GM21447 (cell line): ENCODE results near the gene TRABD2B.
A peak's percentile ranks its signal among the peaks of the same experiment; 100 is the strongest.

Experiments
- ATAC-seq: cut with Tn5 transposase; IDR thresholded peaks from one replicate; pipeline ENCODE4 v1.9.1; 2021; ENCODE audit not compliant: unreplicated experiment

Gene TRABD2B

GRCh38 chr1:47997289-47998200 is at the start of gene TRABD2B:
Gene TRABD2B (minus strand): TSS chr1:47997385.
- peak; percentile 66 for ATAC-seq

GRCh38 chr1:48044311-48044710 is 47.1 kb upstream of the TRABD2B start:
- no peak for ATAC-seq

DNA sequence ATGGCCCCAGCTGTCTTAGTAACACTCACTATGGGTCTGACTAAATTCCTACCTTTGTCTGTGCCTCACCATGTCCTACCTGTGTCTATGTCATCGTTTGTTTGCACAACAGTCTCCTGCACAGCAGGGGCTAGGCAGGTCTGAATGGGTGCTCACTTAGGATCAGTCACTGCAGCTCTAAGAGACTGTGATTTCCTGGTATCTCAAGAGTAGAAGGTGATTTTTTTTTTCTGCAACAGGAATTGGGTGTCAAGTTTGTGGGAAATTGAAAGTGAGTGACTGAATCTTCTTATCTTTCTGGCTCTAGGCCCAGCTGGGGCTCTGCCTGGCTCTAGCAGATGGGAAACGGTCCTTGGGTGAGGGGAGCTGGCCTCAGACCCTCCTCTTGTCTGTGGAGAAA is 46.4 kb upstream of the TRABD2B start:
- ATAC-seq, result no peak

GRCh38 chr1:48040154-48040553 is 43.0 kb upstream of the TRABD2B start:
- no peak for ATAC-seq

DNA sequence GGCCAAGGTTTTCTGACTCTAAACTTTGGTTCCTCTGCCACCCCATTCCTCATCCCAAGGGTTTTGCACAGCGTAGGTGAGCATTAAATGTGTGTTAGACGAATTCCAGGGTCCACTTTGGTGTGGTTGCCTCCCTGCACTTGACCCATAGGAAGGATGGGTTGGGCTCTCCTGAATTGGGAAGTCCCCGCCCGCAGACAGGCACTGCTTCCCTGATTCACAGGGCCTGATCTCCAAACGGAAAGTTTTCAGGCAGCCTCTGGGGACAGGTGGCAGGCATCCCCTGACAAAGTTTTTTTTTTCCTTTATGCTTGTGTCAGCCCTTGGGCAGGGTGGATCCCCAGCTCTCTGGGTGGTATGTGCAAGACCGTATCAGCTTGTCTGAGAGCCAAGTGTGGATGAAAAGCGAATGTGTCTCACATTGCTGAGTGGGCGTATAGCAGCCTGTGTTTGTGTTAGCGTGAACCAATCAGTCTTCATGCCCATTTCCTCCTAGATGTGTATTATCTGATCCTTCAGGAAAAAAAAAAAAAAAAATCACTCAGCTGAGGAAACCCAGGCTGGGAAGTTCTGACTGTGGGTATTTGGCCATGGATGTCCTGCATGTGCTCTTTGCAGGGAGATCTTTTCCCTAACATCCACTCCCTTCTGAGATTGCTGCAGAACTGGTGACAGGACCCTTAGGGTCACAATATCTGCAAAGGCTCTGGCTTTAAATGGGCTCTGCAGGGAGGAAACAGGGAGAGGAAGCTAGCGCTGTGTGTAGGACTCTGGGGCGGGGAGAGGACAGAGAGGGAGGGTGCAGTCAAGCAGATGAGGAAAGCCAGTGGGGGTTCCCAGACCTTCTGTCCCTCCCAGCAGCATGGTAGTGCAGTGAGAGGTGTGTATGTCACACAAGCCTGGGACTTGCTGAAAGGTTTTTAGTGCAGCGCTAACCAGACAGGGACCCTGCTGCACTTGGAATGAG is 42.2 kb upstream of the TRABD2B start:
- ATAC-seq, result no peak

DNA sequence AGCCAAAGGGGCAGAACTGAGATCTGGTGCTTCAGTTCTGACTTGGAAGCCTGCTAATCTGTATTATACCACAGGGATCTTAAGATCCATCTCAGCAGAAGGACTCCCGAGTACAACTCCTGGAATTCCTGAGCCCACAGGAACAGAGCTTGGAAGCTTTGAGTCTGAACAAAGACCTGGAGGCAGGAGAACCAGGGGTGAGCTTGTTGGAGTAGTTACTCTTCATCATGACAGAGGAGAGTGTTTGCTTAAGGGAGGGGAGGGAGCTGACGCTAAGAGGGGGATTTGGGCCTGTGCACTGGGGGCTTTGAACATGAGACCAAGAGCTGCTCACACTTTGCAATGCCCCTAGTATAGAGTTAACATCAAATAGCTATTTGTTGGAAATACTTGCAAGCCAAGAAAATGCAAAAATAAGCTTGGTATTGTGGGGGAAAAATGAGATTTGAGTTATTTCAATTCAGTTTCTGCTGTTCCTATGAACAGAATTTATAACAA is 41.1 kb upstream of the TRABD2B start:
- no peak for ATAC-seq

DNA sequence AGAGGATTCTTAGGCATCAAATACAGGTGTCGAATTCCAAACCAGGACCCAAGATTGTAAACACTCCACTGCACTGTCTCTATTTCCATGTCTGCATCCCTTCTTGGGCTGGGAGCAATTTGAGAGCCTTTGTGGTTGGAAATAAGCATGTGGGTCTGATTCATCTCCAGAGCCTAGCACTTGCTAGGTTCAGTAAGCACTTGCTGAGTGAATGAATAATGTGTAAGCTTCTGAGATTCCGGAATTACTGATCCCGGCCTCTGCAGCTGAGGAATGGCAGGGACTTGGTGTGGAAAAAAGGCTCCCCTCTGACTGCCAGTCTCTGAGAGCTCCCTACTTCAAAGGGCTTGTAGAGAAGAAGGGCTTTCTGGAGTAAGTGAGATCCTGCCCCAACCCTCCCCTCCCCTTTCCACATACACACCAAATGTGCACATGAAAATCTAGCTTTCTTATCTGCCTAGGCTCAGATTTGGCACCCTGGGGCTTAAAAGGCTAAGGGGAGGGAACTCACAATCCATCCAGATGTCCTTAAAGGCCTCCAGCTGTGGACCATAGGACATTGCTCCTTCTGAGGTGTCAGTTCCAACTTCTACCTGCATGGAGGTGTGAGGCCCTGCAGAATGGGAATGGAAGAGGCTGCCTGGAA is 39.6 kb upstream of the TRABD2B start:
- no peak for ATAC-seq

DNA sequence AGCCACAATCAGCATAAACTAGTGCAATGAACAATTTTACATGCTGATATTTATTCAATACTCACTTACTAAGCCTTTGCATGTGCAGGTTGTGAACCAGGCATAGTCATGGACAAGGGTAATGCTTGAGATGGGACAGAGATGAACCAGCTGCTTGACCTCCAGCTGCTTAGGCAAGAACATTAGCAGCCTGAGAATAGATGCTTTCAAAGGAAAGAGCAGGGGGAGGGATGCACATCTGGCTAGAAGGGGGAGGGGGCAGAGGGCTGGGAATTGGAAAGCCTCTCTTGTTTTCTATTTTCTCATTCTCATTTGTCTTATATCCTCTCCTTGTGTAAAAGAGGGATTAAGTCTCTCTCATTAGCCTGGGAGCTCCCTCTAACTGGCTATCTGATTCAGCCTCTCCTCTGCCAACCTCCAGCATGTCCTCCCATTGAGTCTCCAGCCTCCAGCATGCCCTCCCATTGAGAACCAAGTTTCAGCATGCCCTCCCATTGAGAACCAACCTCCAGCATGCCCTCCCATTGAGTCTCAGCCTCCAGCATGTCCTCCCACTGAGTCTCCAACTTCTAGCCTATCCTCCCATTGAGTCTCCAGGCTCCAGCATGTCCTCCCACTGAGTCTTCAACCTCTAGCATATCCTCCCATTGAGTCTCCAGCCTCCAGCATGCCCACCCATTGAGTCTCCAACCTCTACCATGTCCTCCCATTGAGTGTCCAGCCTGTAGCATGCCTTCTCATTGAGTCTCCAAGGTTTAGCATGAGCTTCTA is 38.4 kb upstream of the TRABD2B start:
- ATAC-seq, result no peak

DNA sequence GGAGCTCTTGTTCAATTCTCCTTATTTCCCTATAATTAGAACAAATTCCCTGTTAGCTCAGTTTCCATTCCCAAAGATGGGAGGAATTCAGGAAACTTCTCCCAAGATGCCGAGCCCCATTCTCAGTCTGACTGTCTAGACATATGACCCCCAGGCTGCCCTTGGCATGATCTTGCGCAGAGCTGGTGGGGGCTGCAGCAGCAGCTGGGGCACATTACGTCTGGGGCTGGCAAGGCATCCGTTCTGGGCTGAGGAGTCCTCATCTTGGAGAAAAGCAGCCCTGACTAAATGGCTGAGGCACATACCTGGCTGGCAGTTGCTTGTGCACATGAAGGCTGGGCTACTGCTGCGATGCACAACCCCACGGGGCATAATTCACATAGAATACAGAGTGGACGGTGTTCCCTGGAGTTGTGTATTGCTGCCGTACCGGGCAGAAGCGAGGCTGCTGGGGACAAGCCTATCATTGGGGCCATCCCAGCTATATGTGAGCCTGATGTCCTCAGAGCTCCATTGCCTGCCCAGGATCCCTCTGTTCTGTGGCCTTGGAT is 36.4 kb upstream of the TRABD2B start:
- ATAC-seq, result no peak

- no peak for ATAC-seq
Measured at GRCh38 chr1:48031676-48032075, 34.5 kb upstream of the TRABD2B start.

GRCh38 chr1:48030696-48031365 is 33.6 kb upstream of the TRABD2B start:
- no peak for ATAC-seq

GRCh38 chr1:48030211-48030610 is 33.0 kb upstream of the TRABD2B start:
- no peak for ATAC-seq

GRCh38 chr1:48028218-48029069 is 31.3 kb upstream of the TRABD2B start:
- no peak for ATAC-seq

DNA sequence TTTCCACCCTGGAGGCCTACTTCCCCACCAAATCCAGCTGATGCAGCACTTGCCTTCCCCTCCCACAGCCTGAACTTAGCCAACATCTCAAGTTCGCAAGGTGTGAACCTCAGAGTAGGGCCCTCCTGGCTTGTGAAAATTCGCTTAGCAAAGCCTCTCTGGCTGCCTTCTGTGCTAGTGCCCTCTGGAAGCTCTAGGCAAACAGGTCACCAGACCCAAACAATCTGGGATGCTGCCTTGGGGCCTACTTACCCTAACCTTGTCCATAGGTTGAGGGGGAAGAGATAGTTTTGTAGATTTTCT is 30.3 kb upstream of the TRABD2B start:
- no peak for ATAC-seq

GRCh38 chr1:48026701-48027532 is 29.7 kb upstream of the TRABD2B start:
- no peak for ATAC-seq

DNA sequence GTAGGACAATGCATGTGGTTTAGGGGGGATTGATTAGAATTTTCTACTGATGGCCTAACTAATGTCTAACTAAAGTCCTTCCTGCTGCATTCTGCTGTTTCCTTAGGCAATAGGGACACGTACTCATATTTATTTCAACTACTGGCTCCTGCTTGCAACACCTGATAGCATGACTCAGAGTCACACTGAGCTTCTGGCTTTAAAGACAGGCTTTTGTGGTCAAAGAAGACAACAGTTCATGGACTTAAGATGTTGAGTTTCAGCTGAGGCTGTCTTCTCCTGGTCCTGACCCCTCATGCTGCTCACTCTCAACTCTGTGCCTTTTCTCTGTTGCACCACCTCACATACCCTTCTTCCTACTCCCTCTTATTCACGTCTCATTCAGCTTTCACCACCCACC is 29.1 kb upstream of the TRABD2B start:
- ATAC-seq, result no peak

GRCh38 chr1:48025076-48025475 is 27.9 kb upstream of the TRABD2B start:
- no peak for ATAC-seq

DNA sequence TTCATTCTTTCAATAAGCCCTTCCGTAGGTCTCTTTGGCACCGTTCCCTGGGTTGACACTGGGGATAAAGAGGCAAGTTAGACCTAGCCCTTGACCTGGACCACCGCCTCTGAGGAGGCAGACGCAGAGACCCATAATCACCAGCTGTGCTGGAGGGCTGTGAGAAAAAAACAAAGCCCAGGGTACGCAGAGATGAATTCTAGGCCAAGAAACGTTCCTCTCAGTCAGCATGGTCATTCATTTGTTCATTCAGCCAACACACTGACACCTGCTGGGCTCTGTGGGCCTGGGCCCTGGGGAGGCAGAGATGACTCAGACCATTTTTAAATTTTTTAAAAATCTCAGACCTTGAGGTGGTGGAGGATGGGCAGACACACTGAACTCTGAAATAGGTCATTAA is 26.3 kb upstream of the TRABD2B start:
- ATAC-seq, result no peak
